GM12878 (cell line): Measurements from ENCODE around the gene CIDEA. TPM values are rescaled to one million over a fixed set of nuclear protein-coding genes. Genes with fewer than 3 reads are reported as not detected.

Source experiments
- BRCA1 ChIP-seq: IDR thresholded peaks from 2 replicates; pipeline ENCODE4 v1.6.1; 2011; ENCODE audit warnings: low read depth, low read length, improper control_type of control experiment
- CHD2 ChIP-seq: IDR thresholded peaks from 2 replicates; pipeline ENCODE4 v1.6.1; 2011; ENCODE audit warnings: low read depth, low read length, improper control_type of control experiment, borderline replicate concordance
- CHD4 ChIP-seq: fragments of 200-600 bp; sonication (generic); IDR thresholded peaks from 2 replicates; pipeline ENCODE4 v1.6.1; 2016; ENCODE audit warnings: mild to moderate bottlenecking
- CREM ChIP-seq: IDR thresholded peaks from 2 replicates; pipeline ENCODE4 v1.6.1; 2014; ENCODE audit warnings: antibody characterized with exemption, low read depth
- ELK1 ChIP-seq: IDR thresholded peaks from 2 replicates; pipeline ENCODE4 v1.6.1; 2012; ENCODE audit warnings: low read depth, low read length, improper control_type of control experiment
- EP300 ChIP-seq, 2 experiments: fragments of 150-350 bp in 1 of 2; IDR thresholded peaks; 2 replicates each; pipeline ENCODE4 v1.6.1; 2011 to 2012; ENCODE audit warnings: low read depth in 2 of 2, low read length in 2 of 2, borderline replicate concordance in 1 of 2, improper control_type of control experiment in 1 of 2, inconsistent platforms in 1 of 2; ENCODE audit not compliant: control insufficient read depth in 1 of 2
- ESRRA ChIP-seq: IDR thresholded peaks from 2 replicates; pipeline ENCODE4 v1.6.1; 2012; ENCODE audit warnings: mild to moderate bottlenecking, low read length, improper control_type of control experiment
- ETV6 ChIP-seq, 2 experiments: fragments of 450-650 bp in 1 of 2; IDR thresholded peaks in 1 of 2; conservative IDR thresholded peaks in 1 of 2; 2 replicates each; pipeline ENCODE4 v1.6.1; 2014; ENCODE audit warnings: antibody characterized with exemption in 1 of 2, borderline replicate concordance in 1 of 2, low read depth in 1 of 2, mild to moderate bottlenecking in 1 of 2, moderate library complexity in 1 of 2
- IRF4 ChIP-seq: IDR thresholded peaks from 2 replicates; pipeline ENCODE4 v1.6.1; 2011; ENCODE audit warnings: low read depth, low read length
- MTA2 ChIP-seq: fragments of 450-650 bp; IDR thresholded peaks from 2 replicates; pipeline ENCODE4 v1.6.1; 2016; ENCODE audit warnings: low read depth, mild to moderate bottlenecking, moderate library complexity
- NFYB ChIP-seq: IDR thresholded peaks from 2 replicates; pipeline ENCODE4 v1.6.1; 2011; ENCODE audit warnings: low read depth, mild to moderate bottlenecking, low read length, improper control_type of control experiment, moderate library complexity; ENCODE audit not compliant: insufficient read depth
- PAX5 ChIP-seq: IDR thresholded peaks from 2 replicates; pipeline ENCODE4 v1.6.1; 2011; ENCODE audit warnings: low read depth, low read length, borderline replicate concordance
- PML ChIP-seq: IDR thresholded peaks from 2 replicates; pipeline ENCODE4 v1.6.1; 2012; ENCODE audit warnings: low read length, inconsistent platforms
- POLR2A ChIP-seq: IDR thresholded peaks from 2 replicates; pipeline ENCODE4 v1.6.1; 2011; ENCODE audit warnings: low read depth, mild to moderate bottlenecking, low read length
- RB1 ChIP-seq: fragments of 450-650 bp; formaldehyde crosslinking; IDR thresholded peaks from 2 replicates; pipeline ENCODE4 v1.6.1; 2017; ENCODE audit warnings: mild to moderate bottlenecking, borderline replicate concordance
- RELA ChIP-seq: fragments of 450-650 bp; IDR thresholded peaks from 2 replicates; pipeline ENCODE4 v1.8.0; 2014; ENCODE audit warnings: borderline replicate concordance; ENCODE audit not compliant: partially characterized antibody
- SIX5 ChIP-seq: IDR thresholded peaks from 2 replicates; pipeline ENCODE4 v1.6.1; 2011; ENCODE audit warnings: mild to moderate bottlenecking, low read depth, low read length, moderate library complexity; ENCODE audit not compliant: severe bottlenecking
- SMAD5 ChIP-seq: IDR thresholded peaks from 2 replicates; pipeline ENCODE4 v1.6.1; 2016; ENCODE audit warnings: antibody characterized with exemption, low read depth
- SREBF1 ChIP-seq: IDR thresholded peaks from 2 replicates; pipeline ENCODE4 v1.6.1; 2012; ENCODE audit warnings: mild to moderate bottlenecking, low read length
- SREBF2 ChIP-seq: IDR thresholded peaks from 2 replicates; pipeline ENCODE4 v1.6.1; 2012; ENCODE audit warnings: mild to moderate bottlenecking, low read length
- STAT1 ChIP-seq: fragments of 450-650 bp; conservative IDR thresholded peaks from 2 replicates; pipeline ENCODE4 v1.6.1; 2014; ENCODE audit warnings: antibody characterized with exemption, mild to moderate bottlenecking
- TAF1 ChIP-seq: IDR thresholded peaks from 2 replicates; pipeline ENCODE4 v1.6.1; 2011; ENCODE audit warnings: mild to moderate bottlenecking, low read depth, low read length, borderline replicate concordance
- TBL1XR1 ChIP-seq: IDR thresholded peaks from 2 replicates; pipeline ENCODE4 v1.6.1; 2012; ENCODE audit warnings: low read depth, low read length, improper control_type of control experiment
- ZSCAN29 ChIP-seq: fragments of 450-650 bp; IDR thresholded peaks from 2 replicates; pipeline ENCODE4 v1.6.1; 2017; ENCODE audit warnings: mild to moderate bottlenecking, moderate library complexity
- polyA plus RNA-seq, 11 experiments: library from polyadenylated mRNA; depleted of rRNA in 4 of 11; unstranded in 6 of 11; stranded (reverse) in 5 of 11; fragments of >200 nt; fragmentation: Nextera tagmentation in 4 of 11; fragmentation: Illumina TruSeq in 1 of 11; extraction: Ambion mirVana in 4 of 11; extraction: Trizol in 1 of 11; gene quantifications; 1 replicate in 1 of 11; 2 replicates in 10 of 11; pipeline versions ENCODE4 v1.2.1 to v1.2.3, GENCODE V29; 2011 to 2016; ENCODE audit warnings: inconsistent platforms in 2 of 11, missing spikeins in 2 of 11, low read depth in 1 of 11
- total RNA-seq, 4 experiments: library from RNA; depleted of rRNA in 3 of 4; stranded (reverse); fragments of >200 nt in 3 of 4; fragmentation: Illumina TruSeq in 1 of 4; extraction: Trizol in 1 of 4; gene quantifications; 2 replicates each; pipeline versions ENCODE4 v1.2.1 to v1.2.3, GENCODE V29; 2013 to 2021
- TF ChIP-seq, protein P1 (sequence below): IDR thresholded peaks from 2 replicates; pipeline ENCODE4 v1.6.1; 2012; ENCODE audit warnings: improper control_type of control experiment, low read depth, low read length; ENCODE audit not compliant: insufficient replicate concordance

CIDEA gene
- total and polyA plus RNA-seq, 10 of the 15 experiments (the other 5 are each of a cell fraction or from before 2014, with no cell fraction given) = not detected

DNA sequence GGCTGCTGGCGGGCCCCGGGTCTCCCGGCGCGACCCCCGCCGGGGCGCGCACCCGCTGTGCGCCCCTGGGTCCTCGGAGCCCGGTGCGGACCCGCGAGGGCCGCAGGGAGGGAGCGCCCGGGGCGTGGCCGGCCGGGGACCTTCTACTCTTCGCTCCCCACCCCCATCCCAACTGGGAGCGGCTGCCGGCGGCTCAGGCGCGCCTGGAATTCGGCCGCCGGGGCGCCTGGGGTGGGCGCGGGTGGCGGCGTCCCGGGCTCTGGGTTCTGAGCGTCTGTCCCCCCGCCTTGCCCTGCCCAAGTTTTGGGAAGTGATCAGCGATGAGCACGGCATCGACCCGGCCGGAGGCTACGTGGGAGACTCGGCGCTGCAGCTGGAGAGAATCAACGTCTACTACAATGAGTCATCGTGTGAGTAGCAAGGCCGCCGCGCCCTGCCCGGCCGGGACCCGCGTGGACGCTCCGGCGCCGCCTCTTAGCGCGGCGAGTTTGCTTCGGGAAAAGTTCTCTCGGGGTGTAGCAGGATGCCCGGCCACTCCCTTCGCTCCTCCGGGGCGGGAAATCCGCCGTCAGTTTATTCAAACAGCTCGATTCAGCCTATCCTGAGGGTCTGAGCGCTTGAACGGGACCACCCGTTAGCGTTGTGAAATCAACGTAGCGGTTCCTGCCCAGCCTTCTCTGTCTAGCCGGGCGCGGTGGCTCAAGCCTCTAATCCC, 54.4 kb downstream of the CIDEA start (continued):
- TF ChIP-seq, protein P1, sequence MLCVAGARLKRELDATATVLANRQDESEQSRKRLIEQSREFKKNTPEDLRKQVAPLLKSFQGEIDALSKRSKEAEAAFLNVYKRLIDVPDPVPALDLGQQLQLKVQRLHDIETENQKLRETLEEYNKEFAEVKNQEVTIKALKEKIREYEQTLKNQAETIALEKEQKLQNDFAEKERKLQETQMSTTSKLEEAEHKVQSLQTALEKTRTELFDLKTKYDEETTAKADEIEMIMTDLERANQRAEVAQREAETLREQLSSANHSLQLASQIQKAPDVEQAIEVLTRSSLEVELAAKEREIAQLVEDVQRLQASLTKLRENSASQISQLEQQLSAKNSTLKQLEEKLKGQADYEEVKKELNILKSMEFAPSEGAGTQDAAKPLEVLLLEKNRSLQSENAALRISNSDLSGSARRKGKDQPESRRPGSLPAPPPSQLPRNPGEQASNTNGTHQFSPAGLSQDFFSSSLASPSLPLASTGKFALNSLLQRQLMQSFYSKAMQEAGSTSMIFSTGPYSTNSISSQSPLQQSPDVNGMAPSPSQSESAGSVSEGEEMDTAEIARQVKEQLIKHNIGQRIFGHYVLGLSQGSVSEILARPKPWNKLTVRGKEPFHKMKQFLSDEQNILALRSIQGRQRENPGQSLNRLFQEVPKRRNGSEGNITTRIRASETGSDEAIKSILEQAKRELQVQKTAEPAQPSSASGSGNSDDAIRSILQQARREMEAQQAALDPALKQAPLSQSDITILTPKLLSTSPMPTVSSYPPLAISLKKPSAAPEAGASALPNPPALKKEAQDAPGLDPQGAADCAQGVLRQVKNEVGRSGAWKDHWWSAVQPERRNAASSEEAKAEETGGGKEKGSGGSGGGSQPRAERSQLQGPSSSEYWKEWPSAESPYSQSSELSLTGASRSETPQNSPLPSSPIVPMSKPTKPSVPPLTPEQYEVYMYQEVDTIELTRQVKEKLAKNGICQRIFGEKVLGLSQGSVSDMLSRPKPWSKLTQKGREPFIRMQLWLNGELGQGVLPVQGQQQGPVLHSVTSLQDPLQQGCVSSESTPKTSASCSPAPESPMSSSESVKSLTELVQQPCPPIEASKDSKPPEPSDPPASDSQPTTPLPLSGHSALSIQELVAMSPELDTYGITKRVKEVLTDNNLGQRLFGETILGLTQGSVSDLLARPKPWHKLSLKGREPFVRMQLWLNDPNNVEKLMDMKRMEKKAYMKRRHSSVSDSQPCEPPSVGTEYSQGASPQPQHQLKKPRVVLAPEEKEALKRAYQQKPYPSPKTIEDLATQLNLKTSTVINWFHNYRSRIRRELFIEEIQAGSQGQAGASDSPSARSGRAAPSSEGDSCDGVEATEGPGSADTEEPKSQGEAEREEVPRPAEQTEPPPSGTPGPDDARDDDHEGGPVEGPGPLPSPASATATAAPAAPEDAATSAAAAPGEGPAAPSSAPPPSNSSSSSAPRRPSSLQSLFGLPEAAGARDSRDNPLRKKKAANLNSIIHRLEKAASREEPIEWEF = no peak
- TF ChIP-seq SREBF2 (no peak), ELK1 (no peak), PML (no peak), NFYB (no peak), ZSCAN29 (0 out of 2 replicates have a peak, but pooled peaks have one; percentile 38), ESRRA (no peak), SIX5 (no peak), RB1 (no peak), STAT1 (no peak), BRCA1 (no peak), RELA (no peak), ETV6 (conservative IDR thresholded peaks at IDR 0.05 in 1 of 2, IDR thresholded peaks at IDR 0.05 in 1 of 2; ENCODE audit: borderline replicate concordance in 1 of 2, low read depth in 1 of 2) (no peak), MTA2 (no peak), SREBF1 (no peak), EP300 (IDR thresholded peaks at IDR 0.05; ENCODE audit: borderline replicate concordance in 1 of 2, control insufficient read depth in 1 of 2, low read depth in 2 of 2, low read length in 2 of 2) (no peak), IRF4 (0 out of 2 replicates have a peak, but pooled peaks have one; percentile 30), TAF1 (no peak), POLR2A (no peak), CHD4 (no peak), TBL1XR1 (no peak), CREM (0 out of 2 replicates have a peak, but pooled peaks have one; percentile 18), SMAD5 (0 out of 2 replicates have a peak, but pooled peaks have one; percentile 39), PAX5 (no peak), CHD2 (no peak)
